C4-2B (cell line): ENCODE measurements around the gene ARID5B.

ENCODE experiments used
- H3K27ac ChIP-seq: fragments of 450-650 bp; 2 replicates; pipeline ENCODE4 v1.5.1; 2017
- CTCF ChIP-seq: fragments of 450-650 bp; conservative IDR thresholded peaks from 2 replicates; pipeline ENCODE4 v1.5.1; 2017; ENCODE audit warnings: mild to moderate bottlenecking
- ZFX ChIP-seq: fragments of 450-650 bp; IDR thresholded peaks from 2 replicates; pipeline ENCODE4 v1.6.1; 2017

The ARID5B gene

GRCh38 chr10:62115321-62115720, 213.8 kb downstream of the ARID5B start:
- TF ChIP-seq CTCF (no peak), ZFX (no peak)
- H3K27ac ChIP-seq, result no peak overlapping the region

GRCh38 chr10:62115842-62116241, 214.3 kb downstream of the ARID5B start:
- H3K27ac ChIP-seq, result no peak overlapping the region
- TF ChIP-seq ZFX (no peak), CTCF (no peak)

- TF ChIP-seq ZFX (no peak), CTCF (no peak)
- no peak overlapping the region for H3K27ac ChIP-seq
Measured at GRCh38 chr10:62116896-62117295, 215.4 kb downstream of the ARID5B start.

GRCh38 chr10:62121187-62121530, 219.7 kb downstream of the ARID5B start:
- no peak for TF ChIP-seq ZFX

GRCh38 chr10:62127975-62128374, 226.5 kb downstream of the ARID5B start:
- H3K27ac ChIP-seq, result no peak overlapping the region
- no peak for TF ChIP-seq CTCF
- no peak for TF ChIP-seq ZFX

More at GRCh38 chr10:62121187-62121530, 219.7 kb downstream of the ARID5B start:
- no peak overlapping the region for H3K27ac ChIP-seq

GRCh38 chr10:62130948-62131347, 229.4 kb downstream of the ARID5B start:
- TF ChIP-seq ZFX, result no peak
- TF ChIP-seq CTCF, result no peak
- no peak overlapping the region for H3K27ac ChIP-seq

GRCh38 chr10:62131724-62132123, 230.2 kb downstream of the ARID5B start:
- H3K27ac ChIP-seq, result no peak overlapping the region
- no peak for TF ChIP-seq ZFX
- TF ChIP-seq CTCF, result no peak

GRCh38 chr10:62133618-62134017, 232.1 kb downstream of the ARID5B start:
- TF ChIP-seq CTCF (no peak), ZFX (no peak)
- no peak overlapping the region for H3K27ac ChIP-seq
